Stimulated activated CD4-positive, alpha-beta T cell treated with anti-CD3 and anti-CD28 coated beads, Interleukin-2, amount 100 ng/mL, for 4 hours (primary cell): ENCODE results near the gene CACNA1C.

Experiments
- DNase-seq: peaks from one replicate; pipeline ENCODE4 v3.0.0-alpha.2; 2020; ENCODE audit warnings: low read depth

The CACNA1C gene

GRCh38 chr12:2415568-2415944 is 362.8 kb downstream of the CACNA1C start:
- no peak for DNase-seq

- DNase-seq = no peak
These were observed 363.4 kb downstream of the CACNA1C start for GRCh38 chr12:2416158-2416557.

- DNase-seq = no peak
These were observed 364.8 kb downstream of the CACNA1C start for GRCh38 chr12:2417481-2418160.

- no peak for DNase-seq
These were observed 365.8 kb downstream of the CACNA1C start for GRCh38 chr12:2418579-2418978.

- DNase-seq = no peak
These were observed 369.8 kb downstream of the CACNA1C start for GRCh38 chr12:2422591-2422990.

GRCh38 chr12:2429032-2429431 is 376.2 kb downstream of the CACNA1C start:
- no peak for DNase-seq

GRCh38 chr12:2431810-2432209 is 379.0 kb downstream of the CACNA1C start:
- no peak for DNase-seq

- no peak for DNase-seq
These were observed 380.1 kb downstream of the CACNA1C start for GRCh38 chr12:2432856-2433255.

GRCh38 chr12:2435511-2435910 is 382.7 kb downstream of the CACNA1C start:
- no peak for DNase-seq

- no peak for DNase-seq
These were observed 386.7 kb downstream of the CACNA1C start for GRCh38 chr12:2439332-2440100.

GRCh38 chr12:2443776-2444175 is 391.0 kb downstream of the CACNA1C start:
- DNase-seq = no peak

GRCh38 chr12:2445968-2446367 is 393.2 kb downstream of the CACNA1C start:
- no peak for DNase-seq

- no peak for DNase-seq
These were observed 395.1 kb downstream of the CACNA1C start for GRCh38 chr12:2447861-2448260.

GRCh38 chr12:2449586-2449985 is 396.8 kb downstream of the CACNA1C start:
- no peak for DNase-seq

- no peak for DNase-seq
These were observed 397.8 kb downstream of the CACNA1C start for GRCh38 chr12:2450553-2450952.

GRCh38 chr12:2451025-2451424 is 398.2 kb downstream of the CACNA1C start:
- DNase-seq = no peak

GRCh38 chr12:2451497-2451896 is 398.7 kb downstream of the CACNA1C start:
- no peak for DNase-seq

GRCh38 chr12:2453076-2453760 is 400.4 kb downstream of the CACNA1C start:
- DNase-seq = no peak

GRCh38 chr12:2453761-2454090 is 400.9 kb downstream of the CACNA1C start:
- DNase-seq = no peak

GRCh38 chr12:2454601-2455177 is 401.9 kb downstream of the CACNA1C start:
- no peak for DNase-seq

- no peak for DNase-seq
These were observed 402.6 kb downstream of the CACNA1C start for GRCh38 chr12:2455410-2455809.

- DNase-seq = no peak
These were observed 403.5 kb downstream of the CACNA1C start for GRCh38 chr12:2456122-2456812.
